HG02798 (cell line): ENCODE measurements around the gene TRIP11.
"Not testable (repeated sequence)": the region's sequence is repeated elsewhere in the genome, so short reads cannot be mapped to it uniquely, and the experiment has no call there.

ENCODE experiments used
- ATAC-seq: cut with Tn5 transposase; IDR thresholded peaks from one replicate; pipeline ENCODE4 v1.9.1; 2021; ENCODE audit warnings: mild to moderate bottlenecking; ENCODE audit not compliant: unreplicated experiment, poor library complexity

The TRIP11 gene

GRCh38 chr14:92039719-92040430 is at the start of gene TRIP11:
TRIP11 (minus strand) TSS chr14:92040059; CDS start chr14:92039685, 374 bp downstream.
- ATAC-seq, result peak; percentile 98

- no peak for ATAC-seq
These were observed 48.6 kb upstream of the TRIP11 start for GRCh38 chr14:92088494-92088893.

DNA sequence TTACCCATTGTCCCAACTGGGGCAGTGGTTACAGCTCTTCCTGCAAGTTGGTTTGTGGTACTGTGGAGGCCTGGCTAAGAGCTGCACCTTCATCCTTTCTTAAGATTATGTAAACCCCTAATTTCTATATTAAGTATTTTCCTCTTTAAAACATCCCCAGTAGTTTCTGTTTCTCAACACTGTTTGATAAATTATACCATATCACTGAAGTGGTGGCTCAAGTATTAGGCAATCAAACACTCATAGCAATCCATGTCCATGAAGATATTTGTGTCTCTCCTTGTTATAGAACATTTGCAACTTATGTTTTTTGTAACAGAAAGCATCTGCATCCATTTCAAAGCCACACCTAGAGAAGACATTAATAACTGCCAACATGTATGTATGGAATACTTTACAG is 34.7 kb upstream of the TRIP11 start:
- no peak for ATAC-seq

- no peak for ATAC-seq
These were observed 18.4 kb upstream of the TRIP11 start for GRCh38 chr14:92058006-92058917.

GRCh38 chr14:92049781-92050180 is 9.9 kb upstream of the TRIP11 start:
- no peak for ATAC-seq

DNA sequence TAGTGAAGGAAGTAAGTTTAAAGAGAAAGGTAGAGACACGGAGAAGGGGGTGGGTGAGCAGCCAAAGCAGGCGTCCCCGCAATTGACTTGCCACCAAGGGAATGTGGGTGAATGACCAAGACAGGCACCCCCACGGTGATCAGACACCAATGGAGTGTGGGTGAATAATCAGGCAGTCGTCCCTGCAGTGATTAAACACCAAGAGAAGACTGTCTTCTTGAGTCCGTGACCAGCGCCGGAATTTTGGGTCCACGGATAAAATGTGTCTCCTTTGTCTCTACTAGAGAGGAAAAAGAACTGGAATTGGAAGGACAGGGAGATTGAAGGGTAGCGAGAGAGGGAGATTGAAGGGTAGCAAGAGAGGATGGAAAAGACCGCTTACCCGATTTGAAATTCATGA is 9.4 kb upstream of the TRIP11 start:
- not testable (repeated sequence) for ATAC-seq

DNA sequence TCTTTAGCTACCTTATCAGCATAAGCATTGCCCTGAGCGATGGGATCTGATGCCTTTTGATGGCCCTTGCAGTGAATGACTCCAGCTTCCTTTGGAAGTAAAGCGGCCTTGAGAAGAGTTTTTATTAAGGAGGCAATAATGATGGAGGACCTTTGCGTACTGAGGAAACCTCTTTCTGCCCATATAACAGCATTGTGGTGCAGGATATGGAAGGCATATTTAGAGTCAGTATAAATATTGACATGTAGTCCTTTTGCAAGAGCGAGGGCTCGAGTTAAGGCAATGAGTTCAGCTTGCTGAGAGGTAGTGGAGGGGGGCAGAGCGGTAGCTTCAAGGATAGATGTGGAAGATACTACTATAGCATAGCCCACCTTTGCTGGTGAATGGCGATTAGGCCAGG is 6.0 kb upstream of the TRIP11 start:
- not testable (repeated sequence) for ATAC-seq

DNA sequence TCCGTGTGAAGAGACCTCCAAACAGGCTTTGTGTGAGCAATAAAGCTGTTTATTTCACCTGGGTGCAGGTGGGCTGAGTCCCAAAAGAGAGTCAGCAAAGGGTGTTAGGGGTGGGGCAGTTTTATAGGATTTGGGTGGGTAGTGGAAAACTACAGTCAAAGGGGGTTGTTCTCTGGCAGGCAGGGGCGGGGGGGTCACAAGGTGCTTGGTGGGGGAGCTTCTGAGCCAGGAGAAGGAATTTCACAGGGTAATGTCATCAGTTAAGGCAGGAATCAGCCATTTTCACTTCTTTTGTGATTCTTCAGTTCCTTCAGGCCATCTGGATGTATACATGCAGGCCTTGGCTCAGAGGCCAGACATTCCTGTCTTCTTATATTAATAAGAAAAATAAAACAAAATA is 1.9 kb upstream of the TRIP11 start:
- ATAC-seq, result not testable (repeated sequence)

GRCh38 chr14:92041203-92041602 is 1.3 kb upstream of the TRIP11 start:
- ATAC-seq, result no peak

DNA sequence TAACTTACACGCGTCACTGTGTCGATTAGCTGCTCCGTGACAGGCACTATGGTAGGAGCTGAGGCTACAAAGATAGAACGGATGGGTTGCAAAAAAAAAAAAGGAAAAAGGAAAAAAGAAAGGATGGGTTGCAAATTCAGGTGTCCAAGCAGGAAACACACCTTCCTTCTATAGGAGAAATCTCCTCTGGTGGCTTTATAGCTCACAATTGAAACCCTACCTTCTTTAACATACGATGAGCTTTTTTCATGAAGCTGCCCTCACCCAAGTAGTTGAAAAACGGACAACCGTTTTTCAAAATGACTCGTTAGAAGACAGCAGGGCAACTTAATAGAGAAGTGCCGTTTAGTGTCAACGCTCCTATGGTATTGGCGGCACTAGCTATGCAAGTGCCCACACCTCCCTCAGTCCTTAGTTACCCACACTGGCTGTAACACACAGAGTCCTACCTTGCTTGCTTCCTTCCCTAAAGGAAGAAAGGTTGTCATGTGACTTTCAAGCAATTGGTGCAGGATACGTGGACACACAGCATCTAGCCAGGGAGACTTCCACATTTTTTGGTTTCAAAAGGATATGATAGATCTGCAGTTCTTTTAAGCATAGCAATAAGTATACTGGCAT is 682 bp upstream of the TRIP11 start:
- ATAC-seq, result peak; percentile 25

- ATAC-seq, result peak; percentile 5
These were observed 668 bp downstream of the TRIP11 start for GRCh38 chr14:92039063-92039718.

- ATAC-seq, result no peak
These were observed 1.9 kb downstream of the TRIP11 start for GRCh38 chr14:92037989-92038388.

- no peak for ATAC-seq
These were observed 4.0 kb downstream of the TRIP11 start for GRCh38 chr14:92035890-92036289.

GRCh38 chr14:92033906-92034687 is 5.8 kb downstream of the TRIP11 start:
- ATAC-seq, result no peak

GRCh38 chr14:92033433-92033832 is 6.4 kb downstream of the TRIP11 start:
- no peak for ATAC-seq

DNA sequence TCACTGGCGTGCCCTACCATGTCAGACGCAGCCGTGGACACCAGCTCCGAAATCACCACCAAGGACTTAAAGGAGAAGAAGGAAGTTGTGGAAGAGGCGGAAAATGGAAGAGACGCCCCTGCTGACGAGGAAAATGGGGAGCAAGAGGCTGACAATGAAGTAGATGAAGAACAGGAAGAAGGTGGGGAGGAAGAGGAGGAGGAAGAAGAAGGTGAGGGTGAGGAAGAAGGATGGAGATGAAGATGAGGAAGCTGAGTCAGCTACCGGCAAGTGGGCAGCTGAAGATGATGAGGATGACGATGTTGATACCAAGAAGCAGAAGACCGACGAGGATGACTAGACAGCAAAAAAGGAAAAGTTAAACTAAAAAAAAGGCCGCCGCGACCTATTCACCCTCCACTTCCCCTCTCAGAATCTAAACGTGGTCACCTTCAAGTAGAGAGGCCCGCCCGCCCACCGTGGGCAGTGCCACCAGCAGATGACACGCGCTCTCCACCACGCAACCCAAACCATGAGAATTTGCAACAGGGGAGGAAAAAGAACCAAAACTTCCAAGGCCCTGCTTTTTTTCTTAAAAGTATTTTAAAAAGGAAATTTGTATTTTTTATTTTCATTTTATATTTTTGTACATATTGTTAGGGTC is 13.2 kb downstream of the TRIP11 start:
- ATAC-seq, result no peak

GRCh38 chr14:92022036-92022435 is 17.8 kb downstream of the TRIP11 start:
- ATAC-seq, result no peak

DNA sequence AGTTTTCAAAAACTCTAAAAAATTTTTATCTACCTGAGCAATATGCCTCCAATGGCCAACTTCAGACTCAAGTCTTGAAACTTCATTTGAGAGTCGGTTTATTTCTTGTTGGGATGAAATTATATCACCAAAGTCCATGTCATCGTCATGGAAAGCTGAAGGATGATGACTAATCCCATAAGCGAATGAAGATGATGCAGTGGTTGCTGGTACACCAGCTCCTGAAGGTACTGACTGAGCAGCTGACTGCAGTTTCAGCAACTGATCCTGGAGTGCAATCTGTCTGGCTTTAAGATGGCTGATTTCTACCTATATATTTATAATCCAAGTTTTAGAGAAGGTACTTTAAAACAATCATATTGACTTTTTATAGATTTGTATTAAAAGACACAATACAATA is 18.3 kb downstream of the TRIP11 start:
- no peak for ATAC-seq

DNA sequence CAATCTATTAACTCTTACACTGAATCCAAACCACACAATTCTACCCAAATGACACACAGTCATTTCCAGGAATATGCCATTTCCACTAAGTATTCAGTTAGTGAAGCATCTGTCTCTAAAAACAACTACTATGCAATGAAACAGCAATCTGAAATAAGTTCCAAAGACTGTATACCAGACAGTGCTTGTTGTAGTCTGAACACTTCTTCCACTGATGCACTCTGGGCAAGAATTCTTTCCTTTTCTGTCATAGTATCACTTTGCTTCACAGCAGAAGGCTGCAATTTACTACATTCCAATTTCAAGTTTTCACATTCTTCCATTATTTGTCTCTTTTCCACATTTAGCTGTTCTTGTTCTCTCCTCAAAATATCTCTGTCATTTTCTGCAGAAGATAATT is 25.8 kb downstream of the TRIP11 start:
- no peak for ATAC-seq
